NCI-H146 treated with DMSO at 0.1 percent for 48 hours (cell line): ENCODE data around the gene DOLK.
"Not testable (repeated sequence)": the region's sequence is repeated elsewhere in the genome, so short reads cannot be mapped to it uniquely, and the experiment has no call there.

Experiments used
- DNase-seq: peaks from one replicate; lab custom pipeline; 2025; ENCODE audit not compliant: unreplicated experiment; lab: John Stamatoyannopoulos, UW

The DOLK gene

DNA sequence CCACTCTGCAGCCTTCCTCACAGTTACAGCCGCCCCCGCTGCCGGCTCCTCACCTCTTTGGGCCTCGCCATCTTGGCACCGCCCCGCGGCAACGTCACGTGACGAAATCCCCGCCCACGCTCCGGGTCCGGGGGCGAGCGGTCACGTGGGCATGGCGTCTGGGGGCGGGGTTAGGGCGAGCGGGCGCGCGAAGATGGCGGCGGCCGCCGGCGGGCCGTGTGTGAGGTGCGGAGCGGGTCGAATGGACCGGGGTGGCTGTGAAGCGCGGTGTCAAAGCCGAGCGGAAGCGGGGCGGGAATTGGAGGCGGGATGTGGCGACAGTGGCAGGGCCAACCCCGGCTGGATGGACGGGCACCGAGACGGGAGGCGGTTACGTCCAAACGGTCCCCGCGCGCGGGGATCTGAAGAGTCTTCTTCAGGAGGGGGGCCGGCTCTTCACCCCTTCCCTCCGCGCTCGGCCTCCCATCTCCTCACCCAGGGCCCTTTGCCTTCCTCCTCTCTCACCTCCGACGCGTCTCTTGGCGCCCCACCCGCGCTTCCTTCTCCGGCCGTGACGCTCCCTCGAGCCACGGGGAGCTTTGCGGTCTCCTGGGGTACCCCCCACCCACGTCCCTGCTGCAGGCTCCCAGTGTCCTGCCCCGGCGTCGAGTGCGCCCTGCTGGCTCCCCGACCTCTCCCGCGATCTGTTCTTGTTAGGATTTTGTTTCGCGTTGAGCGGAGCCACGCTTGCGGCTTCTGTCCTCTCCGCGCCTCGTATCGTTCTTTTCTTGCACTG is at the start of gene DOLK, which contains the start of gene NUP188:
TSS of gene DOLK (minus strand) at position 77 of the 775 bp plus-strand sequence. CDS start 300 bp downstream, outside the sequence.
TSS of gene NUP188 (plus strand) at position 173 of the 775 bp plus-strand sequence. CDS start at position 194, 21 bp downstream.
- DNase-seq: peak; percentile 49

GRCh38 chr9:128995791-128996190 is 48.4 kb upstream of the DOLK start:
- no peak for DNase-seq

GRCh38 chr9:128992995-128993394 is 45.6 kb upstream of the DOLK start:
- no peak for DNase-seq

DNA sequence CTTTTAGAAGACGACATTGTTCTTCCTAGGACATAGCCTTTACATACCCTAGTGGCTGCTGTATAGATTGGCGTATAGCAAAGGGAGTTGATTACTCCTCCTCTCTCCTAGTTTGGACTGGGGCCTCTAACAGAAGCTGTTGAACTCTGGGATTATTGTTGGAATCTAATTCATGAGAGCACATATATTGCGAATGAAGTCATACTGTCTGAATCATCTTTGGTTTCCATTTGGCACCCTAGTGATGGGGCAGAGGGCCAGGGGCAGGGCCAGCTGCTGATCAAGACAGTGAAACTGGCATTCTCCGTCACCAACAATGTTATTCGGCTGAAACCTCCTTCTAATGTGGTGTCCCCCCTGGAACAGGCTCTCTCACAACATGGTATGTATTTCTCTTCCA is 40.4 kb upstream of the DOLK start:
- no peak for DNase-seq

DNA sequence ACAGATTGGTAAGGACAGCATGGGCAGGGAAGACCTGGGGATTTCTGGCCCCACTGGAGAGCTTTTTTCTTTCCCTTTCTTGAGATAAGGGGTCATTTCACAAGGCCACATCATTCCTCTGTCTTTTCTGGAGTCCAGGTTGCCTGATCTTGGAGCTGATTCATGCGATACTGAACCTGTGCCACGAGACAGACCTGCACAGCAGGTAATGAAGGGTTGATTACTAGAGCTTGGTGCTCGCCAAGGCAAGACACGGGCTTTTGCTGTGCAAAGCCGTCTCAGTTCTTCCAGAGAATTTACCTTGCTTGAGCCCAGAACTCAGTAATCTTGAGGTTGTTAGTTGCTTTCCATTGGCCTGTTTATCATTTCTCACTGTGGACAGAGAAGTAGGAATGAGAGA is 39.3 kb upstream of the DOLK start:
- no peak for DNase-seq

DNA sequence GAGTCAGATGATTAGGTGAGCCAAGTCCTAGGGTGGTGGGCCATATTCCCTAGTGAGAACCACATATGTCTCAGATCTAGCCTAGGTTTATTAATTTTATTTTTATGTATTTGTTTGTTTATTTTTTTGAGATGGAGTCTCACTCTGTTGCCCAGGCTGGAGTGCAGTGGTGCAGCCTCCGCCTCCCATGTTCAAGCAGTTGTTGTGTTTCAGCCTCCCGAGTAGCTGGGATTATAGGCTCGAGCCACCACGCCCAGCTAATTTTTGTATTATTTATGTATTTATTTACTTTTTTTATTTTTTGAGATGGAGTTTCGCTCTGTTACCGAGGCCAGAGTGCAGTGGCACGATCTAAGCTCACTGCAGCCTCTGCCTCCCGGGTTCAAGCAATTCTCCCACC is 36.1 kb upstream of the DOLK start:
- DNase-seq: no peak

GRCh38 chr9:128979111-128979510 is 31.7 kb upstream of the DOLK start:
- no peak for DNase-seq

GRCh38 chr9:128972956-128973355 is 25.6 kb upstream of the DOLK start:
- DNase-seq: no peak

- no peak for DNase-seq
These were observed 22.1 kb upstream of the DOLK start for GRCh38 chr9:128969491-128969890.

DNA sequence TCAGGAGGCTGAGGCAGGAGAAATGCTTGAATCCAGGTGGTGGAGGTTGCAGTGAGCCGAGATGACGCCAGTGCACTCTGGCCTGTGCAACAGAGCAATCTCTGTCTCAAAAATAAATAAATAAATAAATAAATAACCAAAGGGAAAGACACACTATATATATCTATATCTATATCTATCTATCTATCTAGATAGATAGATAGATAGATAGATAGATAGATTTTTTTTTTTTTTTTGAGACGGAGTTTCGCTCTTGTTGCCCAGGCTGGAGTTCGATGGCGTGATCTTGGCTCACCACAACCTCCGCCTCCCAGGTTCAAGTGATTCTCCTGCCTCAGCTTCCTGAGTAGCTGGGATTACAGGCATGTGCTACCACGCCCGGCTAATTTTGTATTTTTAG is 14.0 kb upstream of the DOLK start:
- DNase-seq: not testable (repeated sequence)

GRCh38 chr9:128947277-128947526 is 201 bp downstream of the DOLK start:
- DNase-seq: no peak

DNA sequence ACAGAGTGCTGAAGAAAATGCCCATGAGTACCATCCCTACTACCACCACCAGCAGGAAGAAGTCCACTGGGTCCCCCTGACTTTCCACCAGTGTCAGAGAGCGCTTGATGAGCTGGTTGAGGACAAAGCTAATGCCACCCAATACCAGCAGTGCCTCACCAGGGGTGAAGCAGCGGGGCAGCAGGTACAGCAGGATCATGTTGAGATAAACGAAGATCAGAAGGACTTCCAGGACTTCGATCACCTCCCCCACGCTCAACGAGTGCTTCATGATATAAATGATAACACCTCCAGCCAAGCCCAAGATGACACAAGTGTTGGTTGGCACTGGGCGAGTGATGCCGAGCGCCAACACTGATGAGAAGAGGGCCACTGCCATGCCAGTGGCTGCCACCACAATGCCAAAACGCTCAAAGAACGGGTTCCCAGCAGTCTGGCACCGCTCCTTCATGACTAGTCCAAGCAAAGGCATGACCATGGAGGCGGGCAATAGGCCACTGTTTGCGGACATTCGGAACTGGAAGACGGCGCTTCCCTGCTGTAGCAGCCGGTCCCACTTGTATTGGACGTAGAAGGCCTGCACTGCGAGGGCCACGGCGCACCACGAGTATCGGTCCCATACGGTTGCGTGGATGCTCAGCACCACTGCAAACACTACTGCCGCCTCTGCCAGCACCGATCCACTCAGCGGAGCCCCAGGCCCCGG is 679 bp downstream of the DOLK start:
- DNase-seq: no peak

GRCh38 chr9:128945798-128946501 is 1.5 kb downstream of the DOLK start:
- DNase-seq: no peak

DNA sequence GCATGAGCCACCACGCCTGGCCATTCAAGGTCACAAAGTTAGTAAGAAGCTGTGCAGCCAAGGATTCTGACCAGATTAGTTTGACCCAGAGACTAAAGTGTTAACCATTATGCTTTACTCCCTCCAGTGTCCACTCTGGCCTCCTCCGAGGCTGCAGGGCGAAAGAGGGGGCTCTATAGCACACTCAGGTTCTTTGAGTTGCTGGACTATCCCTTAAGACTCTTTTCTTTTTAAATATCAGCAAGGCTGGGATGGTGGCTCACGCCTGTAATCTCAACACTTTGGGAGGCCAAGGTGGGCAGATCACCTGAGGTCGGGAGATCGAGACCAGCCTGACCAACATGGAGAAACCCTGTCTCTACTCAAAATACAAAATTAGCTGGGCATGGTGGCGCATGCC is 2.4 kb downstream of the DOLK start:
- DNase-seq: not testable (repeated sequence)

GRCh38 chr9:128943832-128944620 is 3.4 kb downstream of the DOLK start:
- no peak for DNase-seq

DNA sequence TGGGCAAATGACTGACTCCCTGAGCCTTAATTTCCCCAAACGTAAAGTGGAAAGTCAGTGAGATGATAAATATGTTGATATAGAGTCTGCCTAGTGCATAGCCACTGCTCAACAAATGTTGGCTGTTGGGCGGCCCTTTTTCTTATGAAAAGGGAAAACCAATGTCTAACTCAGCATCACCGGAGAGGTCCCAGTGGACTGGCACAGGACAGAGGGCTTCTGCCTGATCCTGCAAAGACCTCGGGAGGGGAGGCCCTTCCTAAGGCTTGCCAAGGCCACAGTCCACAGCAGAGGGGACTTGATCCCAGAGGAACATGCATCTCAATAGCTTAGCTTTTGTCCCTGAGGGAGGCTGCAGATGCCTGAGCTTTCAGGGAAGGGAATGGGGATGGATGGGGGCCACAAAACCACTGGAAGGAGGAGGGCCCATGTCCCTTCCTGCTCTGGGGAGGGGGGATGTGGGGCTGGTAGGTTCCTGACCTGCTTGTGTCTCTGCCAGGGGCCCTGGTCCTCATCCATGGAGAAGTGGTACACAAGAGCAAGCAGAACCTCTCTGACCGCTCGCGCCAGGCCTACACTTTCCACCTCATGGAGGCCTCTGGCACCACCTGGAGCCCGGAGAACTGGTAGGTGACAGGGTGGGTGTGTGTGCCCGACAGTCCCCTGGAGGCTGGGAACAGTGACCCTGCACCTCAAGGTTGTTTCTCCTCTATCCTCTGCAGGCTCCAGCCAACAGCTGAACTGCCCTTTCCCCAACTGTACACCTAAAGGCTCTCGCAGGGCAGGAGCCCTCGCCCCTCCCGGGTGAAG is 6.3 kb downstream of the DOLK start:
- no peak for DNase-seq

DNA sequence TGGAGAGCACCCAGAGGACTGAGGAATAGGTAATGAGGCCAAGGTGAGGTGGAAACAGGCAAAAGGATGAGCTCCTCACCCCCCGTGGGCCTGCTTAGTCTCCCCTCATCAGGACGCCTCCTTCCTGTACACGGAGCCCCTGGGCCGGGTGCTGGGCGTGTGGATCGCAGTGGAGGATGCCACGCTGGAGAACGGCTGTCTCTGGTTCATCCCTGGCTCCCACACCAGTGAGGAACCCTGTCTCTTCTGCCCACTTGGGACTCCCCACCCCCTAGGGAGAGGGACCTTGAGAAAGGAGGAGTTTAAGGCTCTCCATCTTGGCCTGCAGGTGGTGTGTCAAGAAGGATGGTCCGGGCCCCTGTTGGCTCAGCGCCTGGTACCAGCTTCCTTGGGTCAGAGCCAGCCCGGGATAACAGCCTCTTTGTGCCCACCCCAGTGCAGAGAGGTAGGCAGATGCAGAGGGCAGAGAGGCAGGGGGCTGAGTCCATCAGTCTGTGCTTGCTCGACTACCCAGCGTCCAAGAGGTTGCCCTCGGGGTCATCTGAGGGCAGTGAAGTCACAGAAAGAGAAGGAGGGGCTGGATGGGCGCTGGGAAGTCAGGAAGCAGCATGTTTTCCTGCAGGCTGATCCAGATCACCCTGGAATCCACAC is 7.0 kb downstream of the DOLK start:
- no peak for DNase-seq

- no peak for DNase-seq
These were observed 9.9 kb downstream of the DOLK start for GRCh38 chr9:128937310-128938165.
